Activated CD8-positive, alpha-beta memory T cell treated with anti-CD3 and anti-CD28 coated beads, Interleukin-2, amount 50 U/mL, for 4 hours (primary cell): ENCODE results near the gene CACTIN.

ENCODE experiments used
- DNase-seq: peaks from one replicate; pipeline ENCODE4 v3.0.0-alpha.2; 2020

The CACTIN gene

GRCh38 chr19:3623716-3624115 lies 2.9 kb downstream of the CACTIN start:
- no peak for DNase-seq

- DNase-seq: no peak
Measured at GRCh38 chr19:3622224-3622623, 4.4 kb downstream of the CACTIN start.

GRCh38 chr19:3621689-3622088 lies 4.9 kb downstream of the CACTIN start:
- no peak for DNase-seq

GRCh38 chr19:3620817-3621547 lies 5.6 kb downstream of the CACTIN start:
- no peak for DNase-seq

- DNase-seq: no peak
Measured at GRCh38 chr19:3620145-3620816, 6.3 kb downstream of the CACTIN start.

- no peak for DNase-seq
Measured at GRCh38 chr19:3619631-3620012, 7.0 kb downstream of the CACTIN start.

GRCh38 chr19:3618811-3619630 lies 7.6 kb downstream of the CACTIN start:
- DNase-seq: no peak

- DNase-seq: peak; percentile 64
Measured at GRCh38 chr19:3618144-3618810, 8.3 kb downstream of the CACTIN start.

GRCh38 chr19:3617463-3617862 lies 9.1 kb downstream of the CACTIN start:
- DNase-seq: no peak

- DNase-seq: no peak
Measured at GRCh38 chr19:3615524-3616135, 11.0 kb downstream of the CACTIN start.

- no peak for DNase-seq
Measured at GRCh38 chr19:3614858-3615505, 11.6 kb downstream of the CACTIN start.

- no peak for DNase-seq
Measured at GRCh38 chr19:3613818-3614661, 12.6 kb downstream of the CACTIN start.

GRCh38 chr19:3612901-3613741 lies 13.5 kb downstream of the CACTIN start:
- no peak for DNase-seq

GRCh38 chr19:3612330-3612729 lies 14.3 kb downstream of the CACTIN start:
- DNase-seq: no peak

GRCh38 chr19:3611841-3612240 lies 14.7 kb downstream of the CACTIN start:
- no peak for DNase-seq

GRCh38 chr19:3610745-3611717 lies 15.6 kb downstream of the CACTIN start:
- no peak for DNase-seq

GRCh38 chr19:3609779-3610719 lies 16.5 kb downstream of the CACTIN start:
- no peak for DNase-seq
